Peyer's patch (tissue), 4 donors: Measurements from ENCODE around the gene PTPRM.

Experiments
- CTCF ChIP-seq, 6 experiments: fragments of 450-650 bp in 4 of 6; fragments of 200-600 bp in 2 of 6; sonication (generic) in 1 of 6; IDR thresholded peaks; one replicate each; pipeline ENCODE4 v1.5.1; 2017 to 2019; ENCODE audit warnings: antibody characterized with exemption in 6 of 6, mild to moderate bottlenecking in 3 of 6, moderate library complexity in 1 of 6
- POLR2A ChIP-seq, 2 donors: fragments of 450-650 bp; IDR thresholded peaks; one replicate each; pipeline ENCODE4 v1.5.1; 2017; ENCODE audit warnings: antibody characterized with exemption in 2 of 2, mild to moderate bottlenecking in 2 of 2, moderate library complexity in 2 of 2

- TF ChIP-seq CTCF (IDR thresholded peaks at IDR 0.05) = no peak
- no peak for TF ChIP-seq POLR2A (IDR thresholded peaks at IDR 0.05)
Measured at GRCh38 chr18:7605705-7606104, 38.6 kb downstream of the PTPRM start.
